ENCODE results near the gene TMEM184C. TPM values are rescaled to one million over a fixed set of nuclear protein-coding genes. Genes with fewer than 3 reads are reported as not detected.

The TMEM184C gene
- total RNA-seq, 2 experiments from 2014 or later, result 13.2 to 18.4 TPM

GRCh38 chr4:147658501-147658900 lies 41.3 kb downstream of the TMEM184C start:
- H3K4me3 Mint-ChIP-seq, result no peak overlapping the region
- no peak for TF ChIP-seq CTCF (IDR thresholded peaks at IDR 0.05)
- no peak for ATAC-seq
- H3K27me3 Mint-ChIP-seq, result no peaks in the 10 kb centered on the region
- CTCF ChIA-PET, result interaction anchor here (1.5 to 1.9 kb wide), 2 partner anchors 14 to 208 kb away, joined by 3 to 8 read pairs; no protein-coding TSS in a partner anchor
- no peak overlapping the region for H3K27ac Mint-ChIP-seq
- H3K36me3 Mint-ChIP-seq (ENCODE audit: low read depth), result peaks cover 24% of the 10 kb centered on the region
- intact Hi-C loops (cut with micrococcal nuclease), result no loop called here
- H3K9me3 Mint-ChIP-seq, result no peaks in the 10 kb centered on the region
- POLR2A ChIA-PET, result no interaction called here
- DNase-seq, result no peak
- H3K4me1 Mint-ChIP-seq (ENCODE audit: low read depth), result no peaks in the 10 kb centered on the region

DNA sequence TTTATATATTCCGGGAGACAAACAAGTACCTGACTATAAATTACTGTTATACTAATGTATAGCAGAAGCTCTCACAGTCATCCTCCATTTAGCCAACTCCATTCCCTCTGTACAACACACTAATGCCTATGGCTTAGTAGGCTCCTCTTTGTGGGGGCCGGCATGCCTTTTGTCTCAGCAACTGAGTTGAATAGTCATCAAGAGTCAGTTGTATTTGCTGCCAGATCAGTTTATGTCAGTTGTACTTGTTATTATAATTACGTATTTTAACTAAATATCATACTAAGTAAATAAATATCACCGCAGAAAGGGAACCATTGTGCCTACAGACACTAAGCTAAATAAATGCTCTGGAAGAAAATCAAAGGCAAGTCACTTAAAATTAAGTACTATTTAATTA lies 56.9 kb downstream of the TMEM184C start:
- ATAC-seq (no peak), DNase-seq (no peak)
- no peak overlapping the region for H3K4me3 Mint-ChIP-seq
- H3K27me3 Mint-ChIP-seq, result no peaks in the 10 kb centered on the region
- H3K4me1 Mint-ChIP-seq (ENCODE audit: low read depth), result no peaks in the 10 kb centered on the region
- ChIA-PET CTCF (interaction anchor here (1.2 to 2.1 kb wide), 3 partner anchors 9 to 193 kb away, joined by 3 to 7 read pairs (median 3); no protein-coding TSS in a partner anchor), POLR2A (interaction anchor here (1.1 kb wide), 1 partner anchor 15 kb away, joined by 3 read pairs; no protein-coding TSS in a partner anchor)
- peaks cover 32% of the 10 kb centered on the region for H3K36me3 Mint-ChIP-seq (ENCODE audit: low read depth)
- H3K9me3 Mint-ChIP-seq, result no peaks in the 10 kb centered on the region
- TF ChIP-seq CTCF (IDR thresholded peaks at IDR 0.05), result no peak
- no peak overlapping the region for H3K27ac Mint-ChIP-seq
- intact Hi-C loops (cut with micrococcal nuclease), result no loop called here

- no peak for TF ChIP-seq CTCF (IDR thresholded peaks at IDR 0.05)
- no peak overlapping the region for H3K4me3 Mint-ChIP-seq
- POLR2A ChIA-PET, result interaction anchor here (1.1 kb wide), 1 partner anchor 14 kb away, joined by 3 read pairs; no protein-coding TSS in a partner anchor
- no peak for DNase-seq
- no peaks in the 10 kb centered on the region for H3K9me3 Mint-ChIP-seq
- H3K27ac Mint-ChIP-seq, result no peak overlapping the region
- CTCF ChIA-PET, result interaction anchor here (1.2 to 2.1 kb wide), 3 partner anchors 8 to 193 kb away, joined by 3 to 7 read pairs (median 3); no protein-coding TSS in a partner anchor
- peaks cover 35% of the 10 kb centered on the region for H3K36me3 Mint-ChIP-seq (ENCODE audit: low read depth)
- no peaks in the 10 kb centered on the region for H3K4me1 Mint-ChIP-seq (ENCODE audit: low read depth)
- no peaks in the 10 kb centered on the region for H3K27me3 Mint-ChIP-seq
- no peak for ATAC-seq
- intact Hi-C loops (cut with micrococcal nuclease), result no loop called here
Measured at GRCh38 chr4:147674496-147674895, 57.3 kb downstream of the TMEM184C start.

- intact Hi-C loops (cut with micrococcal nuclease), result no loop called here
- CTCF ChIA-PET, result no interaction called here
- POLR2A ChIA-PET, result no interaction called here
- ATAC-seq (no peak), DNase-seq (no peak)
- no peaks in the 10 kb centered on the region for H3K27me3 Mint-ChIP-seq
- peaks cover 18% of the 10 kb centered on the region for H3K4me1 Mint-ChIP-seq (ENCODE audit: low read depth)
- TF ChIP-seq CTCF (IDR thresholded peaks at IDR 0.05), result no peak
- H3K27ac Mint-ChIP-seq, result no peak overlapping the region
- no peaks in the 10 kb centered on the region for H3K9me3 Mint-ChIP-seq
- no peak overlapping the region for H3K4me3 Mint-ChIP-seq
- H3K36me3 Mint-ChIP-seq (ENCODE audit: low read depth), result peaks cover 25% of the 10 kb centered on the region
Measured at GRCh38 chr4:147678106-147678505, 60.9 kb downstream of the TMEM184C start.

DNA sequence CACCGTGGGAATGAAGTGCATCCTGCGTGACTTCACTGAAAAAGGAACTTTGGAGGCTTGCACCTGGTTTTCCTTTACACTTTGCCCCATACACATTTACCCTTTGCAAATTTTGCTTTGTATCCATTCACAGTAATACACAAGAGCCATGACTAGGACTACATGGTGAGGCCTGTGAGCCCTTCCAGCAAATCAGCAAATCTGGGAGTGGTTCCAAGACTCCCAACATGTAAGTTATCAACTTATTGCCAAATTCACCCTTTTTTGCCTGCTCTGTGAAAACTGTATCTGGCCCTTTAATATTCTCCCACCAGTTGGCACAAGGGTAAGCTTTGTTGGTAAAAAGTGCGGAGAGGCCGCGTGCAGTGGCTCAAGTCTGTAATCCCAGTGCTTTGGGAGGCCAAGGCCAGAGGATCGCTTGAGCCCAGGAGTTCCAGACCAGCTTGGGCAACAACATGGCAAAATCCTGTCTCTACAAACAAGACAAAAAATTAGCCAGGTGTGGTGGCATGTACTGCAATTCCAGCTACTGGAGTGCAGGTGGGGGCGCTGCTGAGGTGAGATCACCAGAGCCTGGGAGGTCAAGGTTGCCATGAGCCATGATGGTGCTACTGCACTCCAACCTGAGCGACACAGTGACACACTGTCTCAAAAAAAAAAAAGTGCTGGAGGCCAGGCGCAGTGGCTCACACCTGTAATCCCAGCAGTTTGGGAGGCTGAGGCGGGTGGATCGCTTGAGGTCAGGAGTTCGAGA lies 61.8 kb downstream of the TMEM184C start:
- no peaks in the 10 kb centered on the region for H3K9me3 Mint-ChIP-seq
- CTCF ChIA-PET, result interaction anchor here (1.1 to 1.2 kb wide), 2 partner anchors 17 to 188 kb away, joined by 3 to 4 read pairs; no protein-coding TSS in a partner anchor
- H3K27ac Mint-ChIP-seq, result no peak overlapping the region
- ATAC-seq, result no peak
- POLR2A ChIA-PET, result no interaction called here
- DNase-seq, result peak; percentile 40
- no peak overlapping the region for H3K4me3 Mint-ChIP-seq
- H3K36me3 Mint-ChIP-seq (ENCODE audit: low read depth), result peaks cover 27% of the 10 kb centered on the region
- peaks cover 19% of the 10 kb centered on the region for H3K4me1 Mint-ChIP-seq (ENCODE audit: low read depth)
- no peak for TF ChIP-seq CTCF (IDR thresholded peaks at IDR 0.05)
- no peaks in the 10 kb centered on the region for H3K27me3 Mint-ChIP-seq
- intact Hi-C loops (cut with micrococcal nuclease), result no loop called here
